Measurements from ENCODE around the gene DHRS2.

GRCh38 chr14:23600322-23600707 lies 35.8 kb upstream of the DHRS2 start:
- TF ChIP-seq CTCF (IDR thresholded peaks at IDR 0.05 in 2 of 3, conservative IDR thresholded peaks at IDR 0.05 in 1 of 3; ENCODE audit: control insufficient read depth in 2 of 3, extremely low read depth in 1 of 3, insufficient read depth in 1 of 3, low read depth in 3 of 3, low read length in 3 of 3): no peak
- TF ChIP-seq FOS (IDR thresholded peaks at IDR 0.05; ENCODE audit: borderline replicate concordance, extremely low read depth, insufficient read length): no peak
- no peak for TF ChIP-seq SPI1 (IDR thresholded peaks at IDR 0.05; ENCODE audit: borderline replicate concordance, insufficient read depth, low read depth, low read length)
- no peak for TF ChIP-seq RAD21 (IDR thresholded peaks at IDR 0.05; ENCODE audit: insufficient read depth, low read depth, low read length)
- no peak for TF ChIP-seq TAF1 (IDR thresholded peaks at IDR 0.05; ENCODE audit: borderline replicate concordance, low read depth, low read length)
- no peak for TF ChIP-seq REST (IDR thresholded peaks at IDR 0.05; ENCODE audit: low read depth, low read length)
- no peak for TF ChIP-seq MXI1 (IDR thresholded peaks at IDR 0.05; ENCODE audit: low read depth, low read length)
- no peak for TF ChIP-seq EP300 (IDR thresholded peaks at IDR 0.05; ENCODE audit: borderline replicate concordance in 1 of 2, control insufficient read depth in 1 of 2, low read depth in 2 of 2, low read length in 2 of 2)
- TF ChIP-seq MAX (IDR thresholded peaks at IDR 0.05; ENCODE audit: low read depth, low read length): no peak

Measured in GM12878 (cell line).